IMR-90 (cell line): ENCODE measurements around the gene KLHL30. TPM values are rescaled to one million over a fixed set of nuclear protein-coding genes. Genes with fewer than 3 reads are reported as not detected.

Experiments
- ATAC-seq: fragments of 200-7000 bp; cut with Tn5 transposase; 2 replicates; pipeline ENCODE4 v1.9.1; 2020; ENCODE audit warnings: low read depth, mild to moderate bottlenecking, moderate library complexity
- BruUV-seq: library from RNA; stranded (reverse); fragments of 400-500 nt; replicated peaks from 2 replicates; lab custom pipeline; 2021; lab: Mats Ljungman, UMichigan
- CTCF ChIA-PET: fragments of 300-600 bp; formaldehyde crosslinking; extraction: SDS; loops from one replicate; lab custom pipeline; 2021; ENCODE audit warnings: antibody characterized with exemption; lab: Yijun Ruan, JAX
- POLR2A ChIA-PET: fragments of 300-600 bp; sonication (Branson Sonifier 250); formaldehyde crosslinking; loops from one replicate; lab custom pipeline; 2022; ENCODE audit warnings: antibody characterized with exemption; ENCODE audit not compliant: unreplicated experiment; lab: Charles Lee
- DNase-seq: peaks from one replicate; pipeline ENCODE4 v3.0.0; 2013
- H2AFZ ChIP-seq: replicated peaks from 2 replicates; pipeline ENCODE3; 2013; ENCODE audit warnings: low read length, mild to moderate bottlenecking; ENCODE audit not compliant: poor library complexity
- H2AK5ac ChIP-seq: 2 replicates; pipeline ENCODE4 v1.6.1; 2013; ENCODE audit warnings: low read depth, low read length, inconsistent platforms
- H2AK9ac ChIP-seq: replicated peaks from 2 replicates; pipeline ENCODE3; 2013; ENCODE audit warnings: mild to moderate bottlenecking, low read depth, low read length, moderate library complexity; ENCODE audit not compliant: poor library complexity
- H2BK120ac ChIP-seq: 2 replicates; pipeline ENCODE4 v1.6.1; 2013; ENCODE audit warnings: low read depth, low read length, inconsistent platforms
- H2BK15ac ChIP-seq: 3 replicates; pipeline ENCODE4 v1.6.1; 2013; ENCODE audit warnings: low read depth, low read length, inconsistent platforms
- H2BK20ac ChIP-seq: 2 replicates; pipeline ENCODE4 v1.6.1; 2013; ENCODE audit warnings: low read depth, mild to moderate bottlenecking, inconsistent platforms, low read length, moderate library complexity
- H2BK5ac ChIP-seq: 2 replicates; pipeline ENCODE4 v1.6.1; 2013; ENCODE audit warnings: mild to moderate bottlenecking, low read depth, low read length, inconsistent platforms; ENCODE audit not compliant: poor library complexity, severe bottlenecking
- H3K14ac ChIP-seq: replicated peaks from 2 replicates; pipeline ENCODE4 v1.6.1; 2013; ENCODE audit warnings: low read depth, low read length, inconsistent platforms
- H3K18ac ChIP-seq: 2 replicates; pipeline ENCODE4 v1.6.1; 2013; ENCODE audit warnings: low read depth, low read length, control low read depth
- H3K23ac ChIP-seq: 2 replicates; pipeline ENCODE4 v1.6.1; 2013; ENCODE audit warnings: low read depth, low read length, inconsistent platforms
- H3K27ac ChIP-seq: 2 replicates; pipeline ENCODE4 v1.5.1; 2013; ENCODE audit warnings: mild to moderate bottlenecking, control low read depth, low read length; ENCODE audit not compliant: insufficient read depth
- H3K27me3 ChIP-seq: 2 replicates; pipeline ENCODE4 v1.6.1; 2013; ENCODE audit warnings: low read length; ENCODE audit not compliant: control insufficient read depth, insufficient read depth
- H3K36me3 ChIP-seq: 2 replicates; pipeline ENCODE4 v1.6.1; 2013; ENCODE audit warnings: low read length, mixed read lengths; ENCODE audit not compliant: control insufficient read depth, insufficient read depth
- H3K4ac ChIP-seq: 2 replicates; pipeline ENCODE4 v1.6.1; 2013; ENCODE audit warnings: low read depth, low read length, inconsistent platforms
- H3K4me1 ChIP-seq: 2 replicates; pipeline ENCODE4 v1.6.1; 2013; ENCODE audit warnings: low read length, mixed read lengths; ENCODE audit not compliant: control insufficient read depth, insufficient read depth
- H3K4me2 ChIP-seq: 2 replicates; pipeline ENCODE4 v1.6.1; 2013; ENCODE audit warnings: low read depth, mild to moderate bottlenecking, control low read depth, low read length, moderate library complexity
- H3K4me3 ChIP-seq: 2 replicates; pipeline ENCODE4 v1.5.1; 2013; ENCODE audit warnings: low read depth, mild to moderate bottlenecking, control low read depth, low read length, moderate library complexity; ENCODE audit not compliant: insufficient read depth
- H3K56ac ChIP-seq: 2 replicates; pipeline ENCODE4 v1.6.1; 2013; ENCODE audit warnings: low read length, inconsistent platforms; ENCODE audit not compliant: insufficient read depth; ENCODE audit errors: extremely low read depth
- H3K79me1 ChIP-seq, 2 experiments: 2 replicates each; pipeline ENCODE4 v1.6.1; 2013; ENCODE audit warnings: low read length in 2 of 2, inconsistent platforms in 1 of 2, low read depth in 1 of 2
- H3K9ac ChIP-seq: 2 replicates; pipeline ENCODE4 v1.6.1; 2013; ENCODE audit warnings: low read depth, low read length, control low read depth
- H3K9me1 ChIP-seq: 2 replicates; pipeline ENCODE4 v1.6.1; 2013; ENCODE audit warnings: low read length, inconsistent platforms; ENCODE audit not compliant: insufficient read depth
- H3K9me3 ChIP-seq: 2 replicates; pipeline ENCODE4 v1.6.1; 2013; ENCODE audit warnings: low read length; ENCODE audit not compliant: control insufficient read depth, insufficient read depth
- H4K20me1 ChIP-seq: 2 replicates; pipeline ENCODE4 v1.6.1; 2013; ENCODE audit warnings: low read length, inconsistent platforms; ENCODE audit not compliant: insufficient read depth
- H4K5ac ChIP-seq: 2 replicates; pipeline ENCODE4 v1.6.1; 2013; ENCODE audit warnings: mild to moderate bottlenecking, low read depth, low read length, control low read depth
- H4K8ac ChIP-seq, 2 experiments: 2 replicates each; pipeline ENCODE4 v1.6.1; 2013; ENCODE audit warnings: low read depth in 2 of 2, low read length in 2 of 2, control low read depth in 1 of 2, inconsistent platforms in 1 of 2
- H4K91ac ChIP-seq: 2 replicates; pipeline ENCODE4 v1.6.1; 2013; ENCODE audit warnings: low read depth, low read length, inconsistent platforms; ENCODE audit not compliant: insufficient read depth
- FOS ChIP-seq: fragments of 150-350 bp; IDR thresholded peaks from 2 replicates; pipeline ENCODE4 v1.6.1; 2016; ENCODE audit warnings: low read depth, low read length
- MAFK ChIP-seq: IDR thresholded peaks from 2 replicates; pipeline ENCODE4 v1.6.1; 2012; ENCODE audit warnings: low read depth, low read length, improper control_type of control experiment
- MXI1 ChIP-seq: IDR thresholded peaks from 2 replicates; pipeline ENCODE4 v1.6.1; 2012; ENCODE audit warnings: low read depth, mild to moderate bottlenecking, low read length, moderate library complexity, borderline replicate concordance
- RAD21 ChIP-seq: IDR thresholded peaks from 2 replicates; pipeline ENCODE4 v1.6.1; 2012; ENCODE audit warnings: low read length, improper control_type of control experiment
- WGBS, 2 experiments: methylation state at CpG; one replicate each; pipeline versions ENCODE4 v1.1.5 to v1.1.7; 2013; ENCODE audit warnings: missing lambda C conversion rate in 2 of 2; ENCODE audit not compliant: insufficient read length in 1 of 2; ENCODE audit errors: extremely low coverage in 2 of 2; 5-methylcytosine and 5-hydroxymethylcytosine counted together
- dilution Hi-C: fragments of 300-500 bp; cut with HindIII; formaldehyde crosslinking; loops from one replicate; pipeline ENCODE4 v1.14.3; 2018; ENCODE audit warnings: low sequenced_read_pairs; ENCODE audit not compliant: unreplicated experiment
- in situ Hi-C: fragments of 300-500 bp; cut with MboI; formaldehyde crosslinking; loops from 3 replicates; pipeline ENCODE4 v1.14.3; 2019; ENCODE audit warnings: low sequenced_read_pairs, inconsistent platforms, mixed read lengths
- intact Hi-C: fragments of 100-400 bp; cut with micrococcal nuclease; formaldehyde crosslinking; loops from 2 replicates; pipeline ENCODE4 v1.10.0; 2022
- polyA plus RNA-seq, 3 experiments: library from polyadenylated mRNA; depleted of rRNA; stranded (reverse); fragments of >200 nt; gene quantifications; 2 replicates each; pipeline ENCODE4 v1.2.3, GENCODE V29; 2012; ENCODE audit warnings: low replicate concordance in 1 of 3
- total RNA-seq: library from RNA; depleted of rRNA; stranded (reverse); fragments of >200 nt; gene quantifications from 2 replicates; pipeline ENCODE4 v1.2.3, GENCODE V29; 2012

Gene KLHL30
- total and polyA plus RNA-seq, 2 of the 4 experiments (the other 2 are of a cell fraction) = under 0.01 to 0.03 TPM

DNA sequence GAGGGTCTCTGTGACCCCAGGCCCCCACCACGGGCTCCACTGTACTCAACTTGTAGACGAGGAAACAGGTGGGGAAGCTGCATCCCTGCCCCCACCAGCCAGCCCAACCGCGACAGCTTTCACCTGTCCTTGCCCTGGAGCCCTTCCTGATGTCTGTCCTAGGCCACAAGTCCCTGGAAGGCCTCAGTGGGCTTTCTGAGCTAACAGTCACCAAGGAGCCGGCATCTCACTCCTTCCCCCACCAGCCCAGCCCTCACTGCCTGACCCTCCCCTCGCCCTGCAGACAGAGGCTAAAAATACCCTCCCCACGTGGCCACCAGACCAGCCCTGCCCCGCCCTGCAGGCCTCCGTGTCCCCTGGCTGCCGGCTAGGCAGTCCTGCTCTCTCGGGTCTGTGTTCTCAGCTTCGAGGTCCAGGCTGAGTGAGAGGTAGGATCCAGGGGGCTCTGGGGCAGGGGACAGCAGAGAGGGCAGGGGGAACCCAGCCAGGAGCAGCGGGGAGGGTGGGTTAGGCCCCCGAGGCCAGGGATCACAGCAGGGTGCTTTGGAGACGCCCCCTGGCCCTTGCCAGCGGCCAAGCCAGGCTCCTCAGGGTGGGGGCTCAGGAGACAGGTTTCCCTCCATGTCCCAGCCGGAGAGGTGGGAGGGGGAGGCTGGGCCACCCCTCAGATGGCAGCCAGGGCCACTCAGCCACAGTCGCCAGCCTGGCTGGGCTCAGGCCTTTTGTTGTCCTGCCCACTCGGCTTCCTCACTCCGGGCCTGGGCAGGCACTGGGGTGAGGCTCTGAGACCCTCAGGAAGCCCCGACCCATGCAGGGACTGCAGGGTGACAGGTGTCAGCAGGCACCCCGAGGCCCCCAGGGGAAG, at the start of gene KLHL30 (continued):
- TF ChIP-seq MAFK (no peak), RAD21 (no peak), MXI1 (no peak), FOS (no peak)

GRCh38 chr2:238090887-238091286, 47.6 kb upstream of the KLHL30 start:
- DNase-seq (no peak), ATAC-seq (no peak)
- Histone ChIP-seq H2BK15ac (no peak overlapping the region), H3K79me1 (no peaks in the 10 kb centered on the region), H2BK20ac (no peak overlapping the region), H3K18ac (no peak overlapping the region), H2AFZ (no peak overlapping the region), H3K56ac (no peak overlapping the region), H3K4me1 (no peaks in the 10 kb centered on the region), H4K91ac (no peak overlapping the region), H2BK120ac (no peak overlapping the region), H4K20me1 (no peaks in the 10 kb centered on the region), H3K4me3 (no peak overlapping the region), H2BK5ac (no peak overlapping the region), H2AK5ac (no peak overlapping the region), H3K9me1 (no peaks in the 10 kb centered on the region), H3K27me3 (no peaks in the 10 kb centered on the region), H2AK9ac (no peak overlapping the region), H4K5ac (no peak overlapping the region), H3K14ac (no peak overlapping the region), H3K9ac (no peak overlapping the region), H3K23ac (no peak overlapping the region), H3K4me2 (no peak overlapping the region), H4K8ac (no peak overlapping the region), H3K36me3 (peaks cover 4% of the 10 kb centered on the region; the same call in 1 of the 2 replicates), H3K9me3 (no peaks in the 10 kb centered on the region), H3K4ac (no peak overlapping the region), H3K27ac (no peak overlapping the region)
- in situ Hi-C loops (no loop called here), intact Hi-C loops (no loop called here), dilution Hi-C loops (no loop called here)
- ChIA-PET CTCF (no interaction called here), POLR2A (no interaction called here)
- BruUV-seq = no TSS peak
- WGBS, 2 experiments = no CpG with 5 or more reads among the region's 4 CpGs
- TF ChIP-seq RAD21 = no peak
